ENCODE results near the gene PRKN.

GRCh38 chr6:161417717-161418462 is 1309.7 kb downstream of the PRKN start:
- TF ChIP-seq CTCF (IDR thresholded peaks at IDR 0.05; ENCODE audit: low read length) = no peak
- no peak for TF ChIP-seq EZH2 (optimal IDR thresholded peaks at IDR 0.05; ENCODE audit: low read depth, low read length)
